GM18505 (cell line): ENCODE measurements around the gene LIPG.
A peak's percentile ranks its signal among the peaks of the same experiment; 100 is the strongest.
"Not testable (repeated sequence)": the region's sequence is repeated elsewhere in the genome, so short reads cannot be mapped to it uniquely, and the experiment has no call there.

Experiments
- ATAC-seq: cut with Tn5 transposase; IDR thresholded peaks from one replicate; pipeline ENCODE4 v1.9.1; 2021; ENCODE audit not compliant: unreplicated experiment
- POLR2A ChIP-seq: IDR thresholded peaks from 4 replicates; pipeline ENCODE4 v1.6.1; 2011; ENCODE audit warnings: borderline replicate concordance; ENCODE audit not compliant: insufficient read depth, insufficient read length; ENCODE audit errors: extremely low read depth

LIPG gene

DNA sequence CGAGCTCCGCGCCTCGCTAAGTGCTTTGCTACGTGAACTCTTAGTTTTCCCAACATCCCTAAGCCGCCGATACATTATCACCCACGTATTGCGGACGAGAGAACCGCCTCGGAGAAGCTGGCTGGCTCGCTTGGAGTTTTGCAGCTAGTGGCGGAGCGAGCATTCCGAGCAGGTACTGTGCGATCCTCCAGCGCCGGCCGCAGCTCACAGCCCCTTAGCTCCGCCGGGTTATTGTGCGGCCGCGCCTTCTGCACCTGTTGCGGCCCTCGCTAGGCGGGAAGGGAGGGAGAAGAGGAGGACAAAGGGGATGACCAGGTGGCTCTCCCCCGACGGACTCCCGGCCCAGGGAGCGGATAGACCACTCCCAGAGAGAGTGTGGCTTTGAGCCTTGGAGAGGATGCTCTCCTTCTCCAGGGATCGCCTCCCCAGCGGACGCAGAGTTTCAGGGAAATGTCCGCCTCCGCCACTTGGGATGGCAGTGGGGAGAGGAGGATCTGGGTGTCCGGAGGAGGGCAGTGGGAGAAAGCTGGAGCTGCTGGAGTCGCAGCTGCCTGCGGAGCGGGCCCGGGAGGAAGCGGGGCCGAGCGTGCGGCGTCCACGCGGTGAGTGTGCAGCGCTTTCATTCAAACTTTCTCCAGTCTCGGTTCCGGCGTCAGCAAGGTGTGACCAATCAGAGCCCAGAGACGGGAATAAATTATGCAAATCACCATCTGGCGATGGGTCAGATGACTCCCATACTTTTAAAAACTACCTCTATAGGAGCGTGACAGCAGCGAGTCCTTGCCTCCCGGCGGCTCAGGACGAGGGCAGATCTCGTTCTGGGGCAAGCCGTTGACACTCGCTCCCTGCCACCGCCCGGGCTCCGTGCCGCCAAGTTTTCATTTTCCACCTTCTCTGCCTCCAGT lies at the start of gene LIPG:
LIPG (plus strand) TSS at position 769 of the 905 bp plus-strand sequence. CDS start 252 bp downstream, outside the sequence.
- peak; percentile 61 for TF ChIP-seq POLR2A
- ATAC-seq = peak; percentile 74

DNA sequence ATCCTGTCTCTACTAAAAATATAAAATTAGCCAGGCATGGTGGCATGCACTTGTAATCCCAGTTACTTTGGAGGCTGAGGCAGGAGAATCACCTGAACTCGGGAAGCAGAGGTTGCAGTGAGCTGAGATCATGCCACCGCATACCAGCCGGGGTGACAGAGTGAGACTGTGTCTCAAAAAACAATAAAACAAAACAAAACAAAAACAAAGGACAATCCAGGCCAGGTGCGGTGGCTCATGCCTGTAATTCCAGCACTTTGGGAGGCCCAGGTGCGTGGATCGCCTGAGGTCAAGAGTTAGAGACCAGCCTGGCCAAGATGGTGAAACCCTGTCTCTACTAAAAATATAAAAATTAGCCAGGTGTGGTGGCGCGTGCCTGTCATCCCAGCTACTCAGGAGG lies 49.0 kb upstream of the LIPG start:
- not testable (repeated sequence) for ATAC-seq

DNA sequence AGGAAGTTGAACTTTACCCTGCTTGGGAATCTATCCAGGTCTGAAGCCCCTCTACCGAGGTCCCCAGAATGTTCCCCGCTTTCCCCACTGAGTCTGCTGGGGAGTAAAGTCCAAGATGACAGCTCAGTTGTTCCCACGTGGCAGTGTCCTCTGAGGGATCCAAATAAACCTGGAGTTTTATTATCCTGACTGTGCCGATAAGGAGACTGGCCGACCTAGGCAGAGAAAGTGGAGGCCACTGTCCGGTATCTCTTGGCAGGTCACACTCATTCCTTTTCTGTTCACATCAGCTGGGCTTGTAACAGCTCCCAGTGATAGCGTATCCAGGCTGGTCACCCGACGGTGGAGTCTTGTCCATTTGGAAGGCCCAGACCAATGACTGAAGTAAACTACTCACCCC lies 47.3 kb upstream of the LIPG start:
- no peak for ATAC-seq
- no peak for TF ChIP-seq POLR2A

DNA sequence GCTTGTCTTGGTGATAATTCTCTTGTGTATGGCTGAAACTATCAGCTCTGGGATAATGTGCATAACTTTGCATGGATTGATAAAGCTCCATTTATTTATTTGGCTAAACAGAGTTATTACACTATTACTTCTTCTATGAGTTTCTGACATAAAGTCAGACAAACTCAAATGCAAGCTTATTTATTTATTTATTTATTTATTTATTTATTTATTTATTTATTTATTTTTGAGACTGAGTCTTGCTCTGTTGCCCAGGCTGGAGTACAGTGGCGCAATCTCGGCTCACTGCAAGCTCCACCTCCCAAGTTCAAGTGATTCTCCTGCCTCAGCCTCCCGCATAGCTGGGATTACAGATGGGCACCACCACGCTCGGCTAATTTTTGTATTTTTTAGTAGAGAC lies 46.9 kb upstream of the LIPG start:
- ATAC-seq = not testable (repeated sequence)

DNA sequence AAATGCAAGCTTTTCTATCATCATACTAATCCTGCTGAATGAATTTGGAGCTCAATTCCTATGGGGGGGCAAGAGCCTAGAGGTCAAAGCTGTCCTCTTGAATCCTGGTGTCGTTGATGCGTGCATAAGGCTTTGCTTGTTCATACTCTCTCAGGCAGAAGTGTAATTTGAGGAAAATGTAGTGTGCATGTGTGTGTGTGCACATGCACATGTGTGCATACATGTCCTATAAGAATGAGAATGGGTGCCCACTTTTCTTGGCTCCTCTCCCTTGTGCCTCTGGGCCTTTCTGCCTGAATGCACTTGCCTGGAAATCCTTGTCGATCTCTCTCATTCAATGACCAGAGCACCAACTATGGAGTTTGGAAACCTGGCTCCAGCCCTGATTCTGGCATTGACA lies 46.3 kb upstream of the LIPG start:
- TF ChIP-seq POLR2A = no peak
- ATAC-seq = no peak

DNA sequence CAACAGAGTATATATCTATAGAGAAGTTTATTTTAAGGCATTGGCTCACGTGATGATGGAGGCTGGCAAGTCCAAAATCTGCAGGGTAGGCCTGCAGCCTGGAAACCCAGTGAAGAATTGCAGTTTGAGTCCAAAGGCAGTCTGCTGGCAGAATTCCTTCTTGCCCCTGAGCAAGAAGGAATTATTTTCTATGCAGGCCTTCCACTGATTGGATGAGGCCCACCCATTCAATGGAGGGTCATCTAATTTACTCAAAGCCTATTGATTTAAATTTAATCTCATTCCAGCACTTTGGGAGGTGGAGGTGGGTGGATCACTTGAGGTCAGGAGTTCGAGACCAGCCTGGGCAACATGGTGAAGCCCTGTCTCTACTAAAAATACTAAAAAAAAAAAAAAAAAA lies 44.4 kb upstream of the LIPG start:
- no peak for TF ChIP-seq POLR2A
- no peak for ATAC-seq

DNA sequence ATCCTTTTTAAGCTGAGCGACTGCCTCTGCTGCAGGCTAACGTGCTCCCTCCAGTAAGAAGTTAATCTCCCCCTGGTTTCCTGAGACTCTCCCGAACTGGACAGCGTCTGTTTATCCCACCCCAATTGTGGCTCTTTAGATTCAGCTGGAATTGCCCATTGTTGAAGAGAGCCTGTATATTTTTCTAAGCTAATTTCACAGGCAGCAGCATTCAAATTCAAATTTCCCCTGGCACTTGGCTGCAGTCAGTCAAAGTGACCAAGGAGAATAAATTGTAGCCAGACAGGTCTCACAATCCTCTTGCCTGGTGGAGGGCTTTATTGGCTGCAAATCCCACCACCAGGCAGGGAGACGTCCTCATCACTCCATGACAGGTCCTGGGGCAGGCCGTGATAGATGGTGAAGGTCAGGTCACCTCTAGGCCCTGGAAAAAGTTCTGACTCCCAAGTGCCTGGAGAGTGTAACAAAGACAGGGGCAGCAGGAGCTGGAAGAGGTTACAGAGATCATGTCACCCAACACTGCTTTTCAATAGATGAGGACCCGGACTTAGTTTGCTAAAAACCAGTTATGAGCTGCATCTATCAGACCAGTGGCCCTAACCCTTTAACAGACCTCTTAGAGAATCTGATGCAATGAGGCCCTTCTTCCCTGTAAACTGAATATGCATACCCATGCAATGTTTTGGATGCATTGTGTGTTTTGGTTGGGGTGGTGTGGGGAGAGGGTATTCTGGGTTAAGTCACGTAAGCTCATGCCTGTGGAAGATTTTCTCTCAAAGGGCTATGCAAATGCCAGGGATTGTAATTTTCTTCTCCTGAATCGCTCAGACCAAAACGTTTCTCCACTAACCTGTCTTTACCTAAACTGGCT lies 42.5 kb upstream of the LIPG start:
- no peak for TF ChIP-seq POLR2A
- no peak for ATAC-seq

DNA sequence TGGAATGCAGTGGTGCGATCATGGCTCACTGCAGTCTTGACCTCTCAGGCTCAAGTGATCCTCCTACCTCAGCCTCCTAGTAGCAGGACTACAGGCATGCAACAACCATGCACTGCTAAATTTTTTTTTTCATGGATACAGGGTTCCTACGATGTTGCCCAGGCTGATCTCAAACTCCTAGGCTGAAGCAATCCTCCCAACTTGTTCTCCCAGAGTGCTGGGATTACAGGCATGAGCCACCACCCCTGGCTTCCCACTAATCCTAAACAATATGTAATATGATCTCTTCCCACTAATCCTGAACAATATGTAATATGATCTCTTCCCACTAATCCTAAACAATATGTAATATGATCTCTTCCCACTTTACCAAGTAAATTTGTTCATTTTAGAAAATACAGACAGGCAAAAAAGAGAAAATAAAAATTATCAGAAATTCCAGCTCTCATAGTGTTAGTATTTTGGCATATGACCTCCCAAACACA lies 41.2 kb upstream of the LIPG start:
- no peak for ATAC-seq
- no peak for TF ChIP-seq POLR2A

DNA sequence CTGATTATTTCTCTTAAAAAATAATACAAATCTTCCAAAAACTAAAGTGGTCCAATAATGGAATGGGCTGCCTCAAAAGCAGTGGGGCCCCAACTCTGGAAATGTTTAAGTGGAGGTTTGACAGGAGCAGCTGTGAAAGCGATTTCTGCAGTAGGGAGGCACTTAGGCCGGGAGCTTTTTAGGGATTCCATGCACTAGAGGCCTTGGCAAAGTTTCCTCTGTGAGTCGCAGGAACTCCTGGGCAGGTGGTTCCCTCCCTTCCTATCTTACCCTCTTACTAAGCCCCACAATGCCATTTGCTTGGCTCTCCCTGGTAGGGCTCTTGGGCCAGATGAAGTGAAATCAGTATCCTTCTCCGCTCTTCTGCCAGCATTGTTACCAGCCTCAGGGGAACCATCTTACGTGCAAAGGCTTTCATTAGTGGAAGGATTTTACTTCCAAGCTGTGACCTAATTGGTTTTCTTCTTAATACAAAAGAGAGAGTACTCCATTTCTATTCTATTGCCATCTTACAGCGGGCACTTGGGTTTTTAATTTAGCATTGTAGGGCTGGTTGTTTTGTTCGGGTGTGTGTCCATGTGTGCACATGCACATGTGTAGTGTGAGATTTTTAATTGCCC lies 40.5 kb upstream of the LIPG start:
- ATAC-seq = no peak
- TF ChIP-seq POLR2A = no peak

DNA sequence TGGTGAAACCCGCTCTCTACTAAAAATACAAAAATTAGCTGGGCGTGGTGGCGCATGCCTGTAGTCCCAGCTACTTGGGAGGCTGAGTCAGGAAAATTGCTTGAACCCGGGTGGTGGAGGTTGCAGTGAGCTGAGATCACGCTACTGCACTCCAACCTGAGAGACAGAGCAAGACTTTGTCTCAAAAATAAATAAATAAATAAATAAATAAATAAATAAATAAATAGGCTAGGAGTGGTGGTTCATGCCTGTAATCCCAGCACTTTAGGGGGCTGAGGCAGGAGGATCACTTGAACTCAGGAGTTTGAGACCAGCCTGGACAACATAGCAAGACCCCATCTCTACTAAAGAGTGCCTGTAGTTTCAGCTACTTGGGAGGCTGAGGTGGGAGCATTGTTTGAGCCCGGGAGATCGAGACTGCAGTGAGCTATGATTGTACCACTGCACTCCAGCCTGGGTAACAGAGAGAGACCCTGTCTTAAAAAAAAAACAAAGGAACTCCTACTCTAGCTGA lies 38.2 kb upstream of the LIPG start:
- ATAC-seq = not testable (repeated sequence)

DNA sequence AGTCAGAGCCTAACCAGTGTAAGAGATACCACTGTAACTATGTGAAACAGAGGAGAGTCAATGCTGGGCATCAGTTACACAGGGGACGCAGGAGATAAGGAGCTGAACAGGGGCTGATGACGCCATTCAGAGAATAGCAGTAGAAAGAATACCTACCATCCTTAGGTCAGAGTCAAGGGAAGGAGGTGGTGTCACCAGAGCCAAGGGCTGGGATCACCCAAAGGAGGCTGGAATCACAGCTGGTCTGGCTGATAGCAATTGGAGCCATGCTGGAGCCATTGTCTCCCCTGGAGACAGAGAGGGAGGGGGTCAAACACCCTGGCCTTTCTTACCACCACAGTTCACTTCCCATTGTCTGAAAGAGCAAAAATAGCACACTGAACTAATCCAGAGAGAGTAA lies 37.5 kb upstream of the LIPG start:
- no peak for ATAC-seq
- TF ChIP-seq POLR2A = no peak

DNA sequence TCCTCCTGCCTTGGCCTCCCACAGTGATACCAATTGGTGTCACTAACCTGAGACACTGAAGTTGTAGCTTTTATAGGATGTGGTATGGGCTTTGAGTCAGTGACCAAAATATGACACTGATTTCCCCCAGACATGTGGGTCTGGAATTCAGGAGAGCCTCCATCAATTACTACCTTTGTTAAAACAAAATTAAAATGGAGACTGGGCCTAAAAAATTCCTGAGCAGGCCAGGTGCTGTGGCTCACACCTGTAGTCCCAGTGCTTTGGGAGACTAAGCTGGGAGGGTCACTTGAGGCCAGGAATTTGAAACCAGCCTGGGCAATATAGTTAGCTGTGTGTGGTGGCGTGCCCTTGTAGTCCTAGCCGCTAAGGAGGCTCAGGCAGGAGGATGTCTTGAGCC lies 36.9 kb upstream of the LIPG start:
- no peak for ATAC-seq
- TF ChIP-seq POLR2A = no peak

DNA sequence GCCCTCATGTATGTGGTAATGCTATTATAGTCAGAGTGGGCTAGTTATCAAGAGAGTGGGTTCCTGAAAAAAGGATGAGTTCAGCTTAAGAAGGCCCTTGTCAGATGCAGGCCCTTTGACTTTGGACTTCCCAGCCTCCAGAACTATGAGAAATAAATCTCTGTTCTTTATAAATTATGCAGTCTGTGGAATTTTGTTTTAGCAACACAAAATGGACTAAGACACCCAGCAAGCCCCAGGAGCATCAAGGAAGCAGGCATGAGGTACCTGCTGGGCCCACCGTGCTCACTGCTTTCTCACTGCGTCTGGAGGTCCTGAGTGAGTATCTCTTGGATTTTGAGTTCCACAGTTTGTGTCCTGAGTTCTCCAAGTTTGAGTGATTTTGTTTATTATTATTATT lies 35.9 kb upstream of the LIPG start:
- TF ChIP-seq POLR2A = no peak
- ATAC-seq = no peak
